HCT116 (cell line): ENCODE data around the gene AUTS2. TPM values are rescaled to one million over a fixed set of nuclear protein-coding genes. Genes with fewer than 3 reads are reported as not detected.

Experiments
- ATAC-seq: fragments of 200-7000 bp; cut with Tn5 transposase; 2 replicates; pipeline ENCODE4 v1.9.1; 2020; ENCODE audit warnings: mild to moderate bottlenecking, moderate library complexity
- BruUV-seq: library from RNA; stranded (reverse); fragments of 400-500 nt; replicated peaks from 2 replicates; lab custom pipeline; 2021; lab: Mats Ljungman, UMichigan
- CTCF ChIA-PET: fragments of 300-600 bp; sonication (Branson Sonifier 250); formaldehyde crosslinking; loops from one replicate; lab custom pipeline; 2021; ENCODE audit warnings: antibody characterized with exemption; lab: Charles Lee
- POLR2A ChIA-PET: fragments of 300-600, 350-600 bp; sonication (Branson Sonifier 250); formaldehyde crosslinking; loops from one replicate; lab custom pipeline; 2021; ENCODE audit warnings: antibody characterized with exemption; lab: Charles Lee
- RAD21 ChIA-PET, 2 experiments: fragments of 300-600 bp; sonication (Branson Sonifier 250); formaldehyde crosslinking; loops; one replicate each; lab custom pipeline; 2023; ENCODE audit warnings: low total read pairs in 2 of 2; ENCODE audit not compliant: uncharacterized antibody in 2 of 2, unreplicated experiment in 2 of 2, low non-redundant PET in 1 of 2; lab: Charles Lee
- DNase-seq: peaks from one replicate; pipeline ENCODE4 v3.0.0-alpha.2; 2010; ENCODE audit warnings: low read depth, low spot score
- H2AFZ ChIP-seq: fragments of 200-600 bp; shearing (Covaris generic), sonication (generic); 2 replicates; pipeline ENCODE4 v1.6.1; 2017; ENCODE audit warnings: low read depth, mixed run types, mixed read lengths, antibody characterized with exemption, low read length; ENCODE audit not compliant: poor library complexity, severe bottlenecking
- H3K27ac ChIP-seq: 2 replicates; pipeline ENCODE4 v1.5.1; 2012; ENCODE audit warnings: low read depth, low read length
- H3K27me3 ChIP-seq: fragments of 200-600 bp; sonication (generic); 2 replicates; pipeline ENCODE4 v1.6.1; 2016; ENCODE audit warnings: mixed run types, low read length, mixed read lengths; ENCODE audit not compliant: insufficient read depth
- H3K36me3 ChIP-seq, 2 experiments: fragments of 200-500 bp in 1 of 2; fragments of 200-600 bp in 1 of 2; sonication (Bioruptor generic) in 1 of 2; sonication (generic) in 1 of 2; 2 replicates each; pipeline versions ENCODE4 v1.5.1 to v1.6.1; 2014 to 2016; ENCODE audit warnings: low read length in 2 of 2, inconsistent platforms in 1 of 2, mixed read lengths in 1 of 2, mixed run types in 1 of 2; ENCODE audit not compliant: insufficient read depth in 2 of 2, control insufficient read depth in 1 of 2
- H3K4me1 ChIP-seq, 2 experiments: fragments of 200-600 bp in 1 of 2; sonication (generic) in 1 of 2; 2 replicates each; pipeline versions ENCODE4 v1.5.1 to v1.6.1; 2012 to 2017; ENCODE audit warnings: low read length in 2 of 2, inconsistent platforms in 1 of 2, mild to moderate bottlenecking in 1 of 2, mixed read lengths in 1 of 2, mixed run types in 1 of 2, moderate library complexity in 1 of 2; ENCODE audit not compliant: insufficient read depth in 2 of 2, control insufficient read depth in 1 of 2
- H3K4me2 ChIP-seq: fragments of 200-600 bp; sonication (generic); 2 replicates; pipeline ENCODE4 v1.6.1; 2017; ENCODE audit warnings: mixed run types, low read length, mixed read lengths
- H3K4me3 ChIP-seq, 2 experiments: fragments of 200-600 bp in 1 of 2; sonication (generic) in 1 of 2; replicated peaks in 1 of 2; 2 replicates each; pipeline ENCODE4 v1.5.1; 2011 to 2016; ENCODE audit warnings: low read length in 2 of 2, control low read depth in 1 of 2, low read depth in 1 of 2, mild to moderate bottlenecking in 1 of 2, mixed read lengths in 1 of 2, mixed run types in 1 of 2
- H3K79me2 ChIP-seq: fragments of 200-600 bp; sonication (generic); 2 replicates; pipeline ENCODE4 v1.6.1; 2017; ENCODE audit warnings: mild to moderate bottlenecking, mixed run types, low read length, moderate library complexity, mixed read lengths; ENCODE audit not compliant: insufficient read depth
- H3K9ac ChIP-seq: fragments of 200-600 bp; sonication (generic); 2 replicates; pipeline ENCODE4 v1.6.1; 2016; ENCODE audit warnings: low read length, mixed read lengths
- H3K9me2 ChIP-seq: fragments of 200-600 bp; sonication (generic), shearing (Covaris generic); 2 replicates; pipeline ENCODE4 v1.6.1; 2017; ENCODE audit warnings: mixed run types, mild to moderate bottlenecking, moderate library complexity; ENCODE audit not compliant: insufficient read depth
- H3K9me3 ChIP-seq, 2 experiments: fragments of 200-500 bp in 1 of 2; fragments of 200-600 bp in 1 of 2; sonication (Bioruptor generic) in 1 of 2; sonication (generic) in 1 of 2; 2 replicates each; pipeline ENCODE4 v1.6.1; 2014 to 2017; ENCODE audit warnings: low read length in 2 of 2, mixed read lengths in 2 of 2, inconsistent platforms in 1 of 2, low read depth in 1 of 2, mild to moderate bottlenecking in 1 of 2, mixed run types in 1 of 2, moderate library complexity in 1 of 2; ENCODE audit not compliant: control insufficient read depth in 1 of 2, insufficient read depth in 1 of 2
- H4K20me1 ChIP-seq: fragments of 200-600 bp; sonication (generic), shearing (Covaris generic); 2 replicates; pipeline ENCODE4 v1.6.1; 2017; ENCODE audit warnings: mixed run types, mild to moderate bottlenecking, moderate library complexity; ENCODE audit not compliant: insufficient read depth
- CEBPB ChIP-seq: IDR thresholded peaks from 2 replicates; pipeline ENCODE4 v1.6.1; 2012; ENCODE audit warnings: low read depth
- EZH2 ChIP-seq: fragments of 200-600 bp; sonication (generic); IDR thresholded peaks from 2 replicates; pipeline ENCODE4 v1.6.1; 2017; ENCODE audit warnings: antibody characterized with exemption, mixed run types
- EZH2phosphoT487 ChIP-seq: fragments of 200-600 bp; IDR thresholded peaks from 2 replicates; pipeline ENCODE4 v1.6.1; 2018; ENCODE audit warnings: antibody characterized with exemption, borderline replicate concordance
- FOSL1 ChIP-seq: IDR thresholded peaks from 2 replicates; pipeline ENCODE4 v1.6.1; 2012; ENCODE audit warnings: low read depth
- JUND ChIP-seq: IDR thresholded peaks from 2 replicates; pipeline ENCODE4 v1.6.1; 2012
- POLR2AphosphoS5 ChIP-seq: IDR thresholded peaks from 2 replicates; pipeline ENCODE4 v1.6.1; 2011; ENCODE audit warnings: mild to moderate bottlenecking, low read depth, low read length, moderate library complexity
- RAD21 ChIP-seq: IDR thresholded peaks from 2 replicates; pipeline ENCODE4 v1.6.1; 2012; ENCODE audit warnings: low read depth, mild to moderate bottlenecking
- REST ChIP-seq: IDR thresholded peaks from 2 replicates; pipeline ENCODE4 v1.6.1; 2012; ENCODE audit warnings: low read depth
- TCF7L2 ChIP-seq: IDR thresholded peaks from 2 replicates; pipeline ENCODE4 v1.7.0; 2011; ENCODE audit warnings: borderline replicate concordance, inconsistent platforms; ENCODE audit not compliant: insufficient read depth, insufficient read length; ENCODE audit errors: extremely low read depth
- ZBTB33 ChIP-seq: IDR thresholded peaks from 2 replicates; pipeline ENCODE4 v1.6.1; 2011; ENCODE audit warnings: mild to moderate bottlenecking, low read length, moderate library complexity; ENCODE audit not compliant: insufficient replicate concordance; ENCODE audit errors: extremely low read depth
- ZNF274 ChIP-seq: fragments of 200-500 bp; sonication (Bioruptor generic); IDR thresholded peaks from 2 replicates; pipeline ENCODE4 v1.6.1; 2014; ENCODE audit warnings: mild to moderate bottlenecking, low read depth, low read length, inconsistent platforms
- intact Hi-C: fragments of 100-400 bp; cut with micrococcal nuclease; formaldehyde crosslinking; loops from 2 replicates; pipeline ENCODE4 v1.10.0; 2022
- total RNA-seq: library from RNA; stranded (reverse); gene quantifications from one replicate; pipeline ENCODE4 v1.2.1, GENCODE V29; 2021; ENCODE audit not compliant: unreplicated experiment

AUTS2 gene
- total RNA-seq, 1 experiment from 2014 or later = 0.93 TPM

- no TSS peak for BruUV-seq
- TF ChIP-seq FOSL1 (no peak), EZH2 (no peak), REST (no peak), POLR2AphosphoS5 (no peak), ZNF274 (no peak), RAD21 (no peak), ZBTB33 (no peak), TCF7L2 (no peak), EZH2phosphoT487 (no peak), JUND (no peak), CEBPB (no peak)
- ATAC-seq = no peak
Measured at GRCh38 chr7:69759373-69759772, 161.1 kb downstream of the AUTS2 start.

More at GRCh38 chr7:69759373-69759772, 161.1 kb downstream of the AUTS2 start:
- CTCF ChIA-PET = no interaction called here
- H2AFZ ChIP-seq = no peak overlapping the region
- H4K20me1 ChIP-seq = no peaks in the 10 kb centered on the region
- no peaks in the 10 kb centered on the region for H3K27me3 ChIP-seq
- RAD21 ChIA-PET = no interaction called here
- H3K4me2 ChIP-seq = no peak overlapping the region
- peaks cover 0 to 13% of the 10 kb centered on the region in 2 experiments; a peak in 2 of 4 replicates for H3K9me3 ChIP-seq
- no peak overlapping the region for H3K27ac ChIP-seq
- H3K9ac ChIP-seq = no peak overlapping the region
- no peaks in the 10 kb centered on the region for H3K36me3 ChIP-seq
- POLR2A ChIA-PET = no interaction called here
- intact Hi-C loops = no loop called here
- no peaks in the 10 kb centered on the region for H3K79me2 ChIP-seq
- H3K4me1 ChIP-seq = no peaks in the 10 kb centered on the region
- H3K4me3 ChIP-seq = no peak overlapping the region
- no peaks in the 10 kb centered on the region for H3K9me2 ChIP-seq
- no peak for DNase-seq
